ENCODE measurements around the gene ATP6V1C2. TPM values are rescaled to one million over a fixed set of nuclear protein-coding genes. Genes with fewer than 3 reads are reported as not detected.

ATP6V1C2 gene
- polyA plus RNA-seq, 3 donors: 0.03 TPM; not detected in 2

GRCh38 chr2:10770956-10771750, 49.7 kb downstream of the ATP6V1C2 start:
- H3K9me3 ChIP-seq (replicated peaks in 1 of 2; ENCODE audit: control insufficient read depth in 1 of 2, insufficient read depth in 1 of 2, low read length in 2 of 2): no peaks in the 10 kb centered on the region
- Mint-ChIP-seq H3K4me1 (no peaks in the 10 kb centered on the region), H3K27ac (no peak overlapping the region), H3K27me3 (ENCODE audit: low read depth in 3 of 3) (peaks cover 2 to 4% (median 3%) of the 10 kb centered on the region in 3 donors), H3K4me3 (no peak overlapping the region), H3K36me3 (no peaks in the 10 kb centered on the region), H3K9me3 (no peaks in the 10 kb centered on the region)
- no peak overlapping the region for H3K9ac ChIP-seq (ENCODE audit: insufficient read depth, low read length, poor library complexity, severe bottlenecking)
- H3K4me3 ChIP-seq (replicated peaks in 1 of 3; ENCODE audit: low read depth in 2 of 3, low read length in 3 of 3): no peak overlapping the region
- DNase-seq: no peak
- H4K20me1 ChIP-seq (ENCODE audit: insufficient read depth, low read length): no peaks in the 10 kb centered on the region
- H2AFZ ChIP-seq (ENCODE audit: insufficient read depth, low read depth, low read length, poor library complexity, severe bottlenecking): no peak overlapping the region
- no peaks in the 10 kb centered on the region for H3K4me1 ChIP-seq (ENCODE audit: control insufficient read depth in 1 of 2, insufficient read depth in 2 of 2, low read length in 2 of 2)
- H3K36me3 ChIP-seq (replicated peaks in 1 of 2; ENCODE audit: control insufficient read depth in 1 of 2, insufficient read depth in 2 of 2, low read length in 2 of 2): no peaks in the 10 kb centered on the region
- WGBS (ENCODE audit: insufficient coverage): 96% methylated on average over 21 of the region's 22 CpGs
- H3K27ac ChIP-seq (ENCODE audit: low read depth in 1 of 2, low read length in 2 of 2): no peak overlapping the region
- H3K27me3 ChIP-seq (ENCODE audit: control insufficient read depth in 2 of 2, insufficient read depth in 2 of 2, low read length in 2 of 2): no peaks in the 10 kb centered on the region
- no peak for TF ChIP-seq CTCF (IDR thresholded peaks at IDR 0.05)
- no peak overlapping the region for H3K4me2 ChIP-seq (replicated peaks; ENCODE audit: extremely low read depth, low read length, poor library complexity, severe bottlenecking)
- intact Hi-C loops (cut with micrococcal nuclease): no loop called here
- no peaks in the 10 kb centered on the region for H3K79me2 ChIP-seq (ENCODE audit: insufficient read depth, low read length)

GRCh38 chr2:10771786-10772185, 50.4 kb downstream of the ATP6V1C2 start:
- H3K9ac ChIP-seq (ENCODE audit: insufficient read depth, low read length, poor library complexity, severe bottlenecking): no peak overlapping the region
- WGBS (ENCODE audit: insufficient coverage): 90% methylated on average over 7 of the region's 13 CpGs
- H3K4me3 Mint-ChIP-seq: no peak overlapping the region

More at GRCh38 chr2:10771786-10772185, 50.4 kb downstream of the ATP6V1C2 start:
- Mint-ChIP-seq H3K4me1 (no peaks in the 10 kb centered on the region), H3K27ac (no peak overlapping the region), H3K36me3 (no peaks in the 10 kb centered on the region), H3K27me3 (ENCODE audit: low read depth in 3 of 3) (peaks cover 2 to 4% (median 3%) of the 10 kb centered on the region in 3 donors), H3K9me3 (no peaks in the 10 kb centered on the region)
- Histone ChIP-seq H3K36me3 (replicated peaks in 1 of 2; ENCODE audit: control insufficient read depth in 1 of 2, insufficient read depth in 2 of 2, low read length in 2 of 2) (no peaks in the 10 kb centered on the region), H3K9me3 (replicated peaks in 1 of 2; ENCODE audit: control insufficient read depth in 1 of 2, insufficient read depth in 1 of 2, low read length in 2 of 2) (no peaks in the 10 kb centered on the region), H4K20me1 (ENCODE audit: insufficient read depth, low read length) (no peaks in the 10 kb centered on the region), H3K4me3 (replicated peaks in 1 of 3; ENCODE audit: low read depth in 2 of 3, low read length in 3 of 3) (no peak overlapping the region), H3K27ac (ENCODE audit: low read depth in 1 of 2, low read length in 2 of 2) (no peak overlapping the region), H3K4me2 (replicated peaks; ENCODE audit: extremely low read depth, low read length, poor library complexity, severe bottlenecking) (no peak overlapping the region), H2AFZ (ENCODE audit: insufficient read depth, low read depth, low read length, poor library complexity, severe bottlenecking) (no peak overlapping the region), H3K27me3 (ENCODE audit: control insufficient read depth in 2 of 2, insufficient read depth in 2 of 2, low read length in 2 of 2) (no peaks in the 10 kb centered on the region), H3K79me2 (ENCODE audit: insufficient read depth, low read length) (no peaks in the 10 kb centered on the region), H3K4me1 (ENCODE audit: control insufficient read depth in 1 of 2, insufficient read depth in 2 of 2, low read length in 2 of 2) (no peaks in the 10 kb centered on the region)
- intact Hi-C loops (cut with micrococcal nuclease): no loop called here
- DNase-seq: no peak
- TF ChIP-seq CTCF (IDR thresholded peaks at IDR 0.05): no peak

Data from CD14-positive monocyte (primary cell).